GM12878 (cell line): ENCODE results near the gene ANKS4B. TPM values are rescaled to one million over a fixed set of nuclear protein-coding genes. Genes with fewer than 3 reads are reported as not detected.

Experiments used
- CBFB ChIP-seq: IDR thresholded peaks from 2 replicates; pipeline ENCODE4 v1.6.1; 2016; ENCODE audit warnings: antibody characterized with exemption, low read depth
- GABPA ChIP-seq: IDR thresholded peaks from 2 replicates; pipeline ENCODE4 v1.6.1; 2014; ENCODE audit warnings: antibody characterized with exemption, low read depth, mild to moderate bottlenecking, inconsistent platforms
- HDAC6 ChIP-seq: fragments of 200-600 bp; sonication (generic); IDR thresholded peaks from one replicate; pipeline ENCODE4 v1.8.0; 2017; ENCODE audit warnings: antibody characterized with exemption; ENCODE audit not compliant: unreplicated experiment
- NR2C2 ChIP-seq: IDR thresholded peaks from 2 replicates; pipeline ENCODE4 v1.6.1; 2011; ENCODE audit warnings: borderline replicate concordance, low read depth; ENCODE audit not compliant: control insufficient read depth, insufficient read length
- SIX5 ChIP-seq: IDR thresholded peaks from 2 replicates; pipeline ENCODE4 v1.6.1; 2011; ENCODE audit warnings: mild to moderate bottlenecking, low read depth, low read length, moderate library complexity; ENCODE audit not compliant: severe bottlenecking
- SREBF2 ChIP-seq: IDR thresholded peaks from 2 replicates; pipeline ENCODE4 v1.6.1; 2012; ENCODE audit warnings: mild to moderate bottlenecking, low read length
- ZNF207 ChIP-seq: fragments of 450-650 bp; IDR thresholded peaks from 2 replicates; pipeline ENCODE4 v1.6.1; 2014; ENCODE audit warnings: antibody characterized with exemption, mild to moderate bottlenecking, borderline replicate concordance
- polyA plus RNA-seq, 11 experiments: library from polyadenylated mRNA; depleted of rRNA in 4 of 11; unstranded in 6 of 11; stranded (reverse) in 5 of 11; fragments of >200 nt; fragmentation: Nextera tagmentation in 4 of 11; fragmentation: Illumina TruSeq in 1 of 11; extraction: Ambion mirVana in 4 of 11; extraction: Trizol in 1 of 11; gene quantifications; 1 replicate in 1 of 11; 2 replicates in 10 of 11; pipeline versions ENCODE4 v1.2.1 to v1.2.3, GENCODE V29; 2011 to 2016; ENCODE audit warnings: inconsistent platforms in 2 of 11, missing spikeins in 2 of 11, low read depth in 1 of 11
- total RNA-seq, 4 experiments: library from RNA; depleted of rRNA in 3 of 4; stranded (reverse); fragments of >200 nt in 3 of 4; fragmentation: Illumina TruSeq in 1 of 4; extraction: Trizol in 1 of 4; gene quantifications; 2 replicates each; pipeline versions ENCODE4 v1.2.1 to v1.2.3, GENCODE V29; 2013 to 2021
- TF ChIP-seq, protein P1 (sequence below): fragments of 450-650 bp; IDR thresholded peaks from 2 replicates; pipeline ENCODE4 v1.6.1; 2016; ENCODE audit warnings: mild to moderate bottlenecking, moderate library complexity, borderline replicate concordance
- TF ChIP-seq, protein P2 (sequence below): fragments of 450-650 bp; IDR thresholded peaks from 2 replicates; pipeline ENCODE4 v1.6.1; 2017; ENCODE audit warnings: borderline replicate concordance

Gene ANKS4B
- total and polyA plus RNA-seq, 10 of the 15 experiments (the other 5 are each of a cell fraction or from before 2014, with no cell fraction given), result 0.01 to 0.11 (median 0.05) TPM; not detected in 6

DNA sequence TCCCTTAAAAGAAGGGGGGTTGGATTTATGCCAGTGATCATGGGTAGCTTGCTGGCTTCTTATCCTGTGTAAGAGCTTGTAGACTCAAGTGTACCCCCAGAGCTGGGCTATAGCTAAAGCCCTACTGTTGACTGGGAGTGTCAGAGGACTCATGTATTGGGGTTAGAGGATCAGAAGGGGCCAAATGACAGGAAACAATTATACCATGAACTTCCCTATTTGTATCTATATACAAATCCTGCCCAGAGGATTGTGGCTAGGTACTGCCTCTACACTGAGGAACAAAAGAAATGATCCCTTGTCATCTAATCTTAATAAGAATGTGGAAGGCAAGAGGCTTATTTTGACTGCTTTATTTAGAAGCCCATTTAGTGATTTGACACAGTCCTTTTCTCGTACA is 36.4 kb upstream of the ANKS4B start (continued):
- TF ChIP-seq, protein P1, sequence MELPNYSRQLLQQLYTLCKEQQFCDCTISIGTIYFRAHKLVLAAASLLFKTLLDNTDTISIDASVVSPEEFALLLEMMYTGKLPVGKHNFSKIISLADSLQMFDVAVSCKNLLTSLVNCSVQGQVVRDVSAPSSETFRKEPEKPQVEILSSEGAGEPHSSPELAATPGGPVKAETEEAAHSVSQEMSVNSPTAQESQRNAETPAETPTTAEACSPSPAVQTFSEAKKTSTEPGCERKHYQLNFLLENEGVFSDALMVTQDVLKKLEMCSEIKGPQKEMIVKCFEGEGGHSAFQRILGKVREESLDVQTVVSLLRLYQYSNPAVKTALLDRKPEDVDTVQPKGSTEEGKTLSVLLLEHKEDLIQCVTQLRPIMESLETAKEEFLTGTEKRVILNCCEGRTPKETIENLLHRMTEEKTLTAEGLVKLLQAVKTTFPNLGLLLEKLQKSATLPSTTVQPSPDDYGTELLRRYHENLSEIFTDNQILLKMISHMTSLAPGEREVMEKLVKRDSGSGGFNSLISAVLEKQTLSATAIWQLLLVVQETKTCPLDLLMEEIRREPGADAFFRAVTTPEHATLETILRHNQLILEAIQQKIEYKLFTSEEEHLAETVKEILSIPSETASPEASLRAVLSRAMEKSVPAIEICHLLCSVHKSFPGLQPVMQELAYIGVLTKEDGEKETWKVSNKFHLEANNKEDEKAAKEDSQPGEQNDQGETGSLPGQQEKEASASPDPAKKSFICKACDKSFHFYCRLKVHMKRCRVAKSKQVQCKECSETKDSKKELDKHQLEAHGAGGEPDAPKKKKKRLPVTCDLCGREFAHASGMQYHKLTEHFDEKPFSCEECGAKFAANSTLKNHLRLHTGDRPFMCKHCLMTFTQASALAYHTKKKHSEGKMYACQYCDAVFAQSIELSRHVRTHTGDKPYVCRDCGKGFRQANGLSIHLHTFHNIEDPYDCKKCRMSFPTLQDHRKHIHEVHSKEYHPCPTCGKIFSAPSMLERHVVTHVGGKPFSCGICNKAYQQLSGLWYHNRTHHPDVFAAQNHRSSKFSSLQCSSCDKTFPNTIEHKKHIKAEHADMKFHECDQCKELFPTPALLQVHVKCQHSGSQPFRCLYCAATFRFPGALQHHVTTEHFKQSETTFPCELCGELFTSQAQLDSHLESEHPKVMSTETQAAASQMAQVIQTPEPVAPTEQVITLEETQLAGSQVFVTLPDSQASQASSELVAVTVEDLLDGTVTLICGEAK, result no peak
- no peak for TF ChIP-seq HDAC6
- TF ChIP-seq SIX5, result no peak
- TF ChIP-seq SREBF2, result no peak
- TF ChIP-seq NR2C2, result no peak
- no peak for TF ChIP-seq ZNF207
- no peak for TF ChIP-seq CBFB
- TF ChIP-seq GABPA, result no peak
- TF ChIP-seq, protein P2, sequence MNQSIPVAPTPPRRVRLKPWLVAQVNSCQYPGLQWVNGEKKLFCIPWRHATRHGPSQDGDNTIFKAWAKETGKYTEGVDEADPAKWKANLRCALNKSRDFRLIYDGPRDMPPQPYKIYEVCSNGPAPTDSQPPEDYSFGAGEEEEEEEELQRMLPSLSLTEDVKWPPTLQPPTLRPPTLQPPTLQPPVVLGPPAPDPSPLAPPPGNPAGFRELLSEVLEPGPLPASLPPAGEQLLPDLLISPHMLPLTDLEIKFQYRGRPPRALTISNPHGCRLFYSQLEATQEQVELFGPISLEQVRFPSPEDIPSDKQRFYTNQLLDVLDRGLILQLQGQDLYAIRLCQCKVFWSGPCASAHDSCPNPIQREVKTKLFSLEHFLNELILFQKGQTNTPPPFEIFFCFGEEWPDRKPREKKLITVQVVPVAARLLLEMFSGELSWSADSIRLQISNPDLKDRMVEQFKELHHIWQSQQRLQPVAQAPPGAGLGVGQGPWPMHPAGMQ, result no peak
